NCI-H1930 (cell line): ENCODE data around the gene UBALD2.
"Not testable (repeated sequence)": the region's sequence is repeated elsewhere in the genome, so short reads cannot be mapped to it uniquely, and the experiment has no call there.

ENCODE experiments used
- DNase-seq, 2 experiments: peaks; one replicate each; lab custom pipeline; 2025; lab: John Stamatoyannopoulos, UW

The UBALD2 gene

GRCh38 chr17:76264755-76265623, at the start of gene UBALD2:
UBALD2 (plus strand) TSS chr17:76265348; CDS start chr17:76265506, 158 bp downstream.
- DNase-seq, result peak; percentile 97

- no peak for DNase-seq
These were observed 48.1 kb upstream of the UBALD2 start for GRCh38 chr17:76217081-76217480.

GRCh38 chr17:76219670-76220383, 45.3 kb upstream of the UBALD2 start:
- no peak for DNase-seq

GRCh38 chr17:76223802-76224201, 41.3 kb upstream of the UBALD2 start:
- DNase-seq, result no peak

- DNase-seq, result not testable (repeated sequence)
These were observed 39.6 kb upstream of the UBALD2 start for GRCh38 chr17:76225373-76226086.

GRCh38 chr17:76226749-76227148, 38.4 kb upstream of the UBALD2 start:
- DNase-seq, result not testable (repeated sequence)

GRCh38 chr17:76232342-76232741, 32.8 kb upstream of the UBALD2 start:
- no peak for DNase-seq

- DNase-seq, result no peak
These were observed 31.4 kb upstream of the UBALD2 start for GRCh38 chr17:76233588-76234353.

- DNase-seq, result no peak
These were observed 30.8 kb upstream of the UBALD2 start for GRCh38 chr17:76234354-76234679.

- DNase-seq, result no peak
These were observed 29.3 kb upstream of the UBALD2 start for GRCh38 chr17:76235883-76236282.

GRCh38 chr17:76236603-76237002, 28.5 kb upstream of the UBALD2 start:
- no peak for DNase-seq

- no peak for DNase-seq
These were observed 27.3 kb upstream of the UBALD2 start for GRCh38 chr17:76237859-76238313.

GRCh38 chr17:76238847-76239537, 26.2 kb upstream of the UBALD2 start:
- no peak for DNase-seq

- no peak for DNase-seq
These were observed 25.4 kb upstream of the UBALD2 start for GRCh38 chr17:76239538-76240274.

GRCh38 chr17:76240461-76241203, 24.5 kb upstream of the UBALD2 start, which contains the start of gene RNF157:
RNF157 (minus strand) TSS chr17:76240493; CDS start chr17:76240240, 253 bp downstream.
- DNase-seq, result peak; percentile 72 to 80

- DNase-seq, result no peak
These were observed 24.0 kb upstream of the UBALD2 start for GRCh38 chr17:76241204-76241538.

- DNase-seq, result no peak
These were observed 23.4 kb upstream of the UBALD2 start for GRCh38 chr17:76241691-76242255.

GRCh38 chr17:76243826-76244679, 21.1 kb upstream of the UBALD2 start:
- DNase-seq, result no peak
